ENCODE results near the gene ANXA9. TPM values are rescaled to one million over a fixed set of nuclear protein-coding genes. Genes with fewer than 3 reads are reported as not detected.

The ANXA9 gene
- total and polyA plus RNA-seq, 2 donors (not counting 1 experiment from before 2014, with no cell fraction given) = 0.07 to 0.62 TPM

- no peaks in the 10 kb centered on the region for H3K27me3 ChIP-seq (replicated peaks in 1 of 4; ENCODE audit: control extremely low read depth in 1 of 4, control insufficient read depth in 3 of 4, insufficient read depth in 4 of 4, low read length in 3 of 4)
- H3K9me3 ChIP-seq (ENCODE audit: control extremely low read depth in 1 of 3, control insufficient read depth in 2 of 3, insufficient read depth in 1 of 3, low read length in 2 of 3) = no peaks in the 10 kb centered on the region
- WGBS (ENCODE audit: insufficient coverage) = 88% methylated on average over 4 of the region's 4 CpGs
- no peaks in the 10 kb centered on the region for H3K27me3 Mint-ChIP-seq
- peaks cover 3 to 15% of the 10 kb centered on the region in 2 experiments for H3K36me3 ChIP-seq (replicated peaks in 1 of 2; ENCODE audit: control extremely low read depth in 1 of 2, control insufficient read depth in 1 of 2, extremely low read depth in 1 of 2, insufficient read depth in 2 of 2, low read length in 1 of 2)
- H3K27ac ChIP-seq (ENCODE audit: low read length in 2 of 2) = no peak overlapping the region
- H3K4me3 Mint-ChIP-seq = no peak overlapping the region
- peaks cover 18% of the 10 kb centered on the region for H3K79me2 ChIP-seq (ENCODE audit: control insufficient read depth, insufficient read depth, low read length)
- H3K4me1 Mint-ChIP-seq = peaks cover 34% of the 10 kb centered on the region
- no peaks in the 10 kb centered on the region for H3K9me3 Mint-ChIP-seq (ENCODE audit: insufficient read depth)
- H3K4me1 ChIP-seq (ENCODE audit: control insufficient read depth in 2 of 2, insufficient read depth in 2 of 2, low read length in 2 of 2) = peaks cover 18 to 35% of the 10 kb centered on the region in 2 donors
- ChIA-PET POLR2A (no interaction called here), CTCF (interaction anchor here (1.2 to 1.8 kb wide), 4 partner anchors 9 to 328 kb away, joined by 3 to 6 read pairs (median 5); no protein-coding TSS in a partner anchor)
- no peak overlapping the region for H3K4me3 ChIP-seq (ENCODE audit: control extremely low read depth in 1 of 5, extremely low read depth in 1 of 5, insufficient read depth in 1 of 5, low read depth in 2 of 5, low read length in 4 of 5)
- no peak overlapping the region for H2AFZ ChIP-seq (ENCODE audit: insufficient read depth, low read depth, low read length, poor library complexity, severe bottlenecking)
- intact Hi-C loops (cut with micrococcal nuclease) = no loop called here
- no peaks in the 10 kb centered on the region for H4K20me1 ChIP-seq (ENCODE audit: control insufficient read depth, insufficient read depth, low read length, poor library complexity, severe bottlenecking)
- no peak for DNase-seq
- H3K4me2 ChIP-seq (replicated peaks; ENCODE audit: low read depth, low read length, poor library complexity, severe bottlenecking) = no peak overlapping the region
- H3K9ac ChIP-seq (ENCODE audit: low read length) = no peak overlapping the region
- ATAC-seq (ENCODE audit: low read depth) = no peak
- TF ChIP-seq CTCF (IDR thresholded peaks at IDR 0.05) = no peak
- TF ChIP-seq EZH2 (IDR thresholded peaks at IDR 0.05; ENCODE audit: borderline replicate concordance, insufficient read depth, low read depth, low read length, poor library complexity, severe bottlenecking) = no peak
- no peak overlapping the region for H3K27ac Mint-ChIP-seq
Measured at GRCh38 chr1:151001602-151002001, 19.5 kb downstream of the ANXA9 start.

- H3K79me2 ChIP-seq (ENCODE audit: control insufficient read depth, insufficient read depth, low read length) = peaks cover 18% of the 10 kb centered on the region
- no peaks in the 10 kb centered on the region for H3K27me3 ChIP-seq (replicated peaks in 1 of 4; ENCODE audit: control extremely low read depth in 1 of 4, control insufficient read depth in 3 of 4, insufficient read depth in 4 of 4, low read length in 3 of 4)
- TF ChIP-seq CTCF (IDR thresholded peaks at IDR 0.05) (no peak), EZH2 (IDR thresholded peaks at IDR 0.05; ENCODE audit: borderline replicate concordance, insufficient read depth, low read depth, low read length, poor library complexity, severe bottlenecking) (no peak)
- intact Hi-C loops (cut with micrococcal nuclease) = no loop called here
- H3K36me3 ChIP-seq (replicated peaks in 1 of 2; ENCODE audit: control extremely low read depth in 1 of 2, control insufficient read depth in 1 of 2, extremely low read depth in 1 of 2, insufficient read depth in 2 of 2, low read length in 1 of 2) = peaks cover 3 to 12% of the 10 kb centered on the region in 2 experiments
- no peak overlapping the region for H3K9ac ChIP-seq (ENCODE audit: low read length)
- Mint-ChIP-seq H3K27me3 (no peaks in the 10 kb centered on the region), H3K9me3 (ENCODE audit: insufficient read depth) (no peaks in the 10 kb centered on the region), H3K27ac (no peak overlapping the region), H3K4me3 (no peak overlapping the region), H3K4me1 (peaks cover 39% of the 10 kb centered on the region)
- H2AFZ ChIP-seq (ENCODE audit: insufficient read depth, low read depth, low read length, poor library complexity, severe bottlenecking) = no peak overlapping the region
- peaks cover 22 to 39% of the 10 kb centered on the region in 2 donors for H3K4me1 ChIP-seq (ENCODE audit: control insufficient read depth in 2 of 2, insufficient read depth in 2 of 2, low read length in 2 of 2)
- no peak overlapping the region for H3K27ac ChIP-seq (ENCODE audit: low read length in 2 of 2)
- no peak overlapping the region for H3K4me3 ChIP-seq (ENCODE audit: control extremely low read depth in 1 of 5, extremely low read depth in 1 of 5, insufficient read depth in 1 of 5, low read depth in 2 of 5, low read length in 4 of 5)
- WGBS (ENCODE audit: insufficient coverage) = 89% methylated on average over 3 of the region's 3 CpGs
- H4K20me1 ChIP-seq (ENCODE audit: control insufficient read depth, insufficient read depth, low read length, poor library complexity, severe bottlenecking) = no peaks in the 10 kb centered on the region
- no peak for DNase-seq
- ChIA-PET CTCF (interaction anchor here (1.2 to 1.8 kb wide), 3 partner anchors 9 to 23 kb away, joined by 3 to 6 read pairs (median 5); no protein-coding TSS in a partner anchor), POLR2A (no interaction called here)
- no peak for ATAC-seq (ENCODE audit: low read depth)
- no peaks in the 10 kb centered on the region for H3K9me3 ChIP-seq (ENCODE audit: control extremely low read depth in 1 of 3, control insufficient read depth in 2 of 3, insufficient read depth in 1 of 3, low read length in 2 of 3)
- no peak overlapping the region for H3K4me2 ChIP-seq (replicated peaks; ENCODE audit: low read depth, low read length, poor library complexity, severe bottlenecking)
Measured at GRCh38 chr1:151002051-151002450, 20.0 kb downstream of the ANXA9 start.

All from B cell (primary cell).